Adrenal gland (tissue), 12 donors: ENCODE results near the gene EFEMP1. TPM values are rescaled to one million over a fixed set of nuclear protein-coding genes. Genes with fewer than 3 reads are reported as not detected.

Experiments
- DNase-seq, 7 donors: peaks; one replicate each; pipeline ENCODE4 v3.0.0-alpha.2; 2019 to 2020
- H3K27ac ChIP-seq, 5 donors: fragments of 200-600 bp; sonication (generic) in 4 of 5; 1 replicate in 3 of 5; 2 replicates in 2 of 5; pipeline versions ENCODE4 v1.5.1 to v1.8.0; 2016 to 2020; ENCODE audit warnings: mild to moderate bottlenecking in 1 of 5
- H3K27me3 ChIP-seq: fragments of 200-600 bp; 2 replicates; pipeline ENCODE4 v1.8.0; 2021
- H3K36me3 ChIP-seq, 2 donors: fragments of 200-600 bp; replicated peaks in 1 of 2; 1 replicate in 1 of 2; 2 replicates in 1 of 2; pipeline versions ENCODE4 v1.5.1 to v1.8.0; 2018 to 2022
- H3K4me1 ChIP-seq, 2 donors: fragments of 200-600 bp; replicated peaks in 1 of 2; 1 replicate in 1 of 2; 2 replicates in 1 of 2; pipeline versions ENCODE4 v1.5.1 to v1.8.0; 2018 to 2021
- H3K4me3 ChIP-seq, 4 donors: fragments of 200-600 bp; sonication (generic) in 3 of 4; one replicate each; pipeline ENCODE4 v1.5.1; 2016 to 2018
- H3K9me3 ChIP-seq, 3 donors: fragments of 200-600 bp; sonication (generic) in 1 of 3; replicated peaks in 1 of 3; 1 replicate in 2 of 3; 2 replicates in 1 of 3; pipeline versions ENCODE4 v1.5.1 to v1.8.0; 2016 to 2021
- CTCF ChIP-seq, 6 experiments: fragments of 450-650 bp in 4 of 6; fragments of 200-600 bp in 2 of 6; sonication (generic) in 1 of 6; IDR thresholded peaks; 1 replicate in 5 of 6; 2 replicates in 1 of 6; pipeline versions ENCODE4 v1.5.1 to v1.8.0; 2016 to 2021; ENCODE audit warnings: antibody characterized with exemption in 6 of 6, mild to moderate bottlenecking in 2 of 6, moderate library complexity in 1 of 6
- POLR2A ChIP-seq, 2 donors: fragments of 450-650 bp; IDR thresholded peaks; one replicate each; pipeline ENCODE4 v1.6.1; 2017; ENCODE audit warnings: antibody characterized with exemption in 2 of 2, mild to moderate bottlenecking in 2 of 2, moderate library complexity in 1 of 2
- WGBS, 4 donors: extraction: QIAGEN DNeasy Blood & Tissue Kit in 2 of 4; methylation state at CpG; one replicate each; pipeline versions ENCODE4 v1.1.5 to v1.1.7; 2013 to 2017; 5-methylcytosine and 5-hydroxymethylcytosine counted together
- intact Hi-C, 2 donors: fragments of 100-400 bp; cut with DNase I; formaldehyde crosslinking; loops; one replicate each; pipeline versions ENCODE4 v1.14.1 to v1.15.0; 2022 to 2023
- polyA plus RNA-seq, 3 donors: library from polyadenylated mRNA; stranded (reverse); fragments of 200-250 nt in 2 of 3; fragments of 350-450 nt in 1 of 3; fragmentation: Illumina TruSeq in 1 of 3; extraction: RNeasy Lipid Tissue Mini Kit (QIAGEN cat#74804) in 1 of 3; gene quantifications; one replicate each; pipeline ENCODE4 v1.2.3, GENCODE V29; 2013 to 2014
- total RNA-seq, 9 donors: library from RNA; depleted of rRNA in 4 of 9; stranded (reverse); fragments of >200 nt in 4 of 9; fragments of 120-200 nt in 1 of 9; fragmentation: NEBNext Ultra II Directional in 1 of 9; extraction: Animal tissue kit (Norgen Biotek cat#: 25700) in 1 of 9; gene quantifications; one replicate each; pipeline versions ENCODE4 v1.1.0 to v1.2.4, GENCODE V29; 2013 to 2023
- donor health status: healthy with polysubstance abuse.
- donor health status: Bipolar disorder and iron deficiency.
- donor health status: DM: yes; HTN: yes; CAD: no.
- donor health status: DM: no; HTN: no; CAD: no.
- donor health status: DM: no; HTN: no; CAD: no.
- donor health status: DM: yes; HTN: yes; CAD: no.

Gene EFEMP1
- total and polyA plus RNA-seq, 12 donors: 3.9 to 430 (median 124) TPM

- H3K27me3 ChIP-seq: peaks cover 5% of the 10 kb centered on the region
- H3K27ac ChIP-seq: no peak overlapping the region
- no peak for DNase-seq
- H3K4me3 ChIP-seq: no peak overlapping the region
- H3K4me1 ChIP-seq: no peaks in the 10 kb centered on the region
- no peaks in the 10 kb centered on the region for H3K9me3 ChIP-seq
- TF ChIP-seq CTCF (IDR thresholded peaks at IDR 0.05): no peak
- no peak for TF ChIP-seq POLR2A (IDR thresholded peaks at IDR 0.05)
- intact Hi-C loops: no loop called here
- no peaks in the 10 kb centered on the region for H3K36me3 ChIP-seq
Measured at GRCh38 chr2:55902971-55903370, 20.6 kb downstream of the EFEMP1 start.

DNA sequence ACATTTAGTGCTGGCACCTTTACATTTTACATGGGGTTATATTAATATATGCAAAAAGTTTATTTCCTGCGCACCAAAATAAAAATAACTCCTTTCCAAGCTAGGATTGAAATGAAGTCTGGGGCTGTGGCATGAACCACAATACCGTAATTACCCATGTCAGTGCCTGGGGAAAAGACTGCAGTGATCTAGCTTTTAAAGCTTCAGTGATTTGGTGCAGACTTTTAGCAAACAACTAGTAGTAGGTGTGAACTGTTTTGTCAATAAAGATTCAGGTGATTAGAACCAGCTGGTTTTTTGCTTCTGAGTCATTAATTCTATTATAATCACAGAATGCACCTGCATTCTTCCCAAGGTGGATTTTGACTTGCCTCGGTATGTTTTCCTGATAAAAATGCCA is 21.2 kb downstream of the EFEMP1 start:
- TF ChIP-seq POLR2A (IDR thresholded peaks at IDR 0.05): no peak
- TF ChIP-seq CTCF (IDR thresholded peaks at IDR 0.05): no peak
- no peaks in the 10 kb centered on the region for H3K9me3 ChIP-seq
- H3K4me3 ChIP-seq: no peak overlapping the region
- peaks cover 5% of the 10 kb centered on the region for H3K27me3 ChIP-seq
- H3K4me1 ChIP-seq: no peaks in the 10 kb centered on the region
- no peak for DNase-seq
- WGBS, 4 donors: 46 to 76% (median 69%) methylated on average over 3 of the region's 3 CpGs
- H3K27ac ChIP-seq: no peak overlapping the region
- intact Hi-C loops: no loop called here
- no peaks in the 10 kb centered on the region for H3K36me3 ChIP-seq

GRCh38 chr2:55901941-55902340 is 21.6 kb downstream of the EFEMP1 start:
- H3K4me1 ChIP-seq: no peaks in the 10 kb centered on the region
- peaks cover 5% of the 10 kb centered on the region for H3K27me3 ChIP-seq
- no peak overlapping the region for H3K4me3 ChIP-seq
- no peaks in the 10 kb centered on the region for H3K9me3 ChIP-seq
- TF ChIP-seq POLR2A (IDR thresholded peaks at IDR 0.05): no peak
- no peak for TF ChIP-seq CTCF (IDR thresholded peaks at IDR 0.05)
- no peaks in the 10 kb centered on the region for H3K36me3 ChIP-seq
- no peak overlapping the region for H3K27ac ChIP-seq
- intact Hi-C loops: no loop called here
- 46 to 72% (median 66%) methylated on average over 2 of the region's 2 CpGs for WGBS, 4 donors
- DNase-seq: no peak

GRCh38 chr2:55901322-55901721 is 22.3 kb downstream of the EFEMP1 start:
- H3K27me3 ChIP-seq: peaks cover 5% of the 10 kb centered on the region
- no peaks in the 10 kb centered on the region for H3K9me3 ChIP-seq
- no peak for TF ChIP-seq POLR2A (IDR thresholded peaks at IDR 0.05)
- TF ChIP-seq CTCF (IDR thresholded peaks at IDR 0.05): no peak
- intact Hi-C loops: no loop called here
- H3K4me1 ChIP-seq: no peaks in the 10 kb centered on the region
- no peaks in the 10 kb centered on the region for H3K36me3 ChIP-seq
- no peak for DNase-seq
- H3K27ac ChIP-seq: no peak overlapping the region
- WGBS, 4 donors: 33 to 47% (median 40%) methylated on average over 1 of the region's 1 CpG
- H3K4me3 ChIP-seq: no peak overlapping the region
